Loucy (cell line): ENCODE measurements around the gene CREBRF.

Experiments used
- CTCF ChIP-seq: fragments of 200-600 bp; sonication (generic); conservative IDR thresholded peaks from 2 replicates; pipeline ENCODE4 v1.5.1; 2014; ENCODE audit warnings: mild to moderate bottlenecking, antibody characterized with exemption, low read length
- EZH2phosphoT487 ChIP-seq: fragments of 200-600 bp; IDR thresholded peaks from 2 replicates; pipeline ENCODE4 v1.6.1; 2018; ENCODE audit warnings: antibody characterized with exemption, mild to moderate bottlenecking, moderate library complexity, borderline replicate concordance

GRCh38 chr5:173055722-173055982 lies 500 bp upstream of the CREBRF start:
- TF ChIP-seq CTCF (no peak), EZH2phosphoT487 (no peak)
